Vagina (tissue), 2 donors: Measurements from ENCODE around the gene KIRREL3. TPM values are rescaled to one million over a fixed set of nuclear protein-coding genes. Genes with fewer than 3 reads are reported as not detected.

Experiments
- DNase-seq, 2 donors: peaks; one replicate each; pipeline ENCODE4 v3.0.0-alpha.2; 2017; ENCODE audit errors: extremely low spot score in 2 of 2
- H3K27ac ChIP-seq: fragments of 200-600 bp; sonication (generic); one replicate; pipeline ENCODE4 v1.5.1; 2019
- H3K27me3 ChIP-seq: fragments of 200-600 bp; sonication (generic); one replicate; pipeline ENCODE4 v1.5.1; 2019
- H3K36me3 ChIP-seq, 2 donors: fragments of 200-600 bp; sonication (generic); one replicate each; pipeline ENCODE4 v1.5.1; 2017 to 2019
- H3K4me1 ChIP-seq: fragments of 200-600 bp; sonication (generic); one replicate; pipeline ENCODE4 v1.5.1; 2019
- H3K4me3 ChIP-seq, 2 donors: fragments of 200-600 bp; sonication (generic); 1 replicate in 1 of 2; 2 replicates in 1 of 2; pipeline ENCODE4 v1.5.1; 2016 to 2019
- H3K9me3 ChIP-seq: fragments of 200-600 bp; sonication (generic); one replicate; pipeline ENCODE4 v1.5.1; 2019
- POLR2A ChIP-seq, 2 donors: fragments of 450-650 bp; IDR thresholded peaks; one replicate each; pipeline ENCODE4 v1.6.1; 2017; ENCODE audit warnings: antibody characterized with exemption in 2 of 2, mild to moderate bottlenecking in 2 of 2, moderate library complexity in 2 of 2
- POLR2AphosphoS5 ChIP-seq, 2 donors: sonication (generic); formaldehyde crosslinking; IDR thresholded peaks; one replicate each; pipeline ENCODE4 v1.9.0; 2017; ENCODE audit warnings: antibody characterized with exemption in 2 of 2, mild to moderate bottlenecking in 2 of 2, low read depth in 1 of 2; ENCODE audit not compliant: insufficient read depth in 1 of 2
- intact Hi-C: fragments of 100-400 bp; cut with DNase I; formaldehyde crosslinking; loops from one replicate; pipeline ENCODE4 v1.15.1; 2023
- total RNA-seq: library from RNA; depleted of rRNA; stranded (reverse); fragments of >200 nt; gene quantifications from one replicate; pipeline ENCODE4 v1.2.3, GENCODE V29; 2016
- TF ChIP-seq, protein P1 (sequence below), 3 experiments: fragments of 450-650 bp in 2 of 3; fragments of 200-600 bp in 1 of 3; sonication (generic) in 1 of 3; IDR thresholded peaks; one replicate each; pipeline ENCODE4 v1.5.1; 2017 to 2019; ENCODE audit warnings: antibody characterized with exemption in 3 of 3, mild to moderate bottlenecking in 2 of 3, moderate library complexity in 2 of 3

Gene KIRREL3
- total RNA-seq, 1 donor from 2014 or later: not detected

DNA sequence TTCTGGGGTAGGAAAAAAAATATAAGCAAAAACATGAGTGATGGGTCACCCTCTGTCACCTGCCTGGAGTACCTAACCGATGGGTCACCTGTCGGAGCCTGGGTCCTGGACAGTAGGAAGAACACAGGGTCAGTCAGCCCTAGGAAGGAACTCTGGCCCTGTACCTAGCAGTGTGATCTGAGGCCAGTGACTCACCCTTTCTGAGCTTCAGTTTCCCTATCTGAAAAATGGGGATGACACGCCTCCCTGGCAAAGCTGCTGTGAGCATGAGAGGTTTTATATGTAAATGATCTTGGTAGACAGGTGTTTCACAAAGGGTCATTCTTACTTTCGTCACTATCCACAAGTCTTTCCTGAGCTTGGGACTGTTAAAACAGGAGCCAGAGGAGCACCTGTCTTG, 463.1 kb downstream of the KIRREL3 start:
- no peak for DNase-seq
- intact Hi-C loops: no loop called here
- Histone ChIP-seq H3K27ac (no peak overlapping the region), H3K4me3 (no peak overlapping the region), H3K4me1 (no peaks in the 10 kb centered on the region), H3K27me3 (no peaks in the 10 kb centered on the region), H3K9me3 (no peaks in the 10 kb centered on the region), H3K36me3 (no peaks in the 10 kb centered on the region)
- no peak for TF ChIP-seq POLR2A (IDR thresholded peaks at IDR 0.05)
- TF ChIP-seq, protein P1, sequence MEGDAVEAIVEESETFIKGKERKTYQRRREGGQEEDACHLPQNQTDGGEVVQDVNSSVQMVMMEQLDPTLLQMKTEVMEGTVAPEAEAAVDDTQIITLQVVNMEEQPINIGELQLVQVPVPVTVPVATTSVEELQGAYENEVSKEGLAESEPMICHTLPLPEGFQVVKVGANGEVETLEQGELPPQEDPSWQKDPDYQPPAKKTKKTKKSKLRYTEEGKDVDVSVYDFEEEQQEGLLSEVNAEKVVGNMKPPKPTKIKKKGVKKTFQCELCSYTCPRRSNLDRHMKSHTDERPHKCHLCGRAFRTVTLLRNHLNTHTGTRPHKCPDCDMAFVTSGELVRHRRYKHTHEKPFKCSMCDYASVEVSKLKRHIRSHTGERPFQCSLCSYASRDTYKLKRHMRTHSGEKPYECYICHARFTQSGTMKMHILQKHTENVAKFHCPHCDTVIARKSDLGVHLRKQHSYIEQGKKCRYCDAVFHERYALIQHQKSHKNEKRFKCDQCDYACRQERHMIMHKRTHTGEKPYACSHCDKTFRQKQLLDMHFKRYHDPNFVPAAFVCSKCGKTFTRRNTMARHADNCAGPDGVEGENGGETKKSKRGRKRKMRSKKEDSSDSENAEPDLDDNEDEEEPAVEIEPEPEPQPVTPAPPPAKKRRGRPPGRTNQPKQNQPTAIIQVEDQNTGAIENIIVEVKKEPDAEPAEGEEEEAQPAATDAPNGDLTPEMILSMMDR (IDR thresholded peaks at IDR 0.05): no peak
- no peak for TF ChIP-seq POLR2AphosphoS5 (IDR thresholded peaks at IDR 0.05; ENCODE audit: insufficient read depth in 1 of 2, low read depth in 1 of 2)

DNA sequence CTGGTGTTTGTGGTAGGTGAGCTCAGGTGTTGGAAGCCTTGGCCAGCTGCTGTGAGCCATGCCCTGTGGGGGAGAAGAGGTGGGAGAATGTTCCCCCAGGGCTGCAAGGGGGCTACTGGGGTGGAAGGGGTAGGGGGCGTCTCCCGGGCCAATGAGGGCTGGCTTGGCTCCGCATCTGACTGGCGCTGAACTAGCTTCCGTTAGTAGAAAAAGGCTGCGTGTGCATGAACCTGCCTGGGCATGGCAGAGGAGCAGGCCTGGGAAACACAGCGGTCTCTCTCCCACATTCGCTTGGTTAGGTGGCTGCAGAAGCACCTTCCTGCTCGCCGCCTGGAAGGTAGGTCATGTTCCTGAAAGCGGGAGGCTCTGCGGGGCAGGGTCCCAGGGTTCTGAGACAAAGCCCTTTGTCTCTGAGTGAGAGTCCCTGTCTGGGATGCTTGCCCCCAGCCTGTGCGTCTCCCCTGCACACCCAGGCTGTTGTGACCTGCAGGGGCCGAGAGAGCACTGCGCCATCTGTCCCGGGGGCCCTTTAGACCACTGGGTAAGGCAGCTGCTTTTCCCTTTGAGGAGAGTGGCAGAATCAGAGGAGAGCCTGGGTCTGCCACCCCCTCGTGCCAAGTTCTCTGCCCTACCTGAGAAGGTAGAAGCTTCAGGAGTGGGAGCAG, 466.3 kb downstream of the KIRREL3 start:
- H3K27me3 ChIP-seq: no peaks in the 10 kb centered on the region
- no peaks in the 10 kb centered on the region for H3K4me1 ChIP-seq
- intact Hi-C loops: no loop called here
- H3K4me3 ChIP-seq: no peak overlapping the region
- no peaks in the 10 kb centered on the region for H3K9me3 ChIP-seq
- no peaks in the 10 kb centered on the region for H3K36me3 ChIP-seq
- DNase-seq: no peak
- no peak for TF ChIP-seq POLR2AphosphoS5 (IDR thresholded peaks at IDR 0.05; ENCODE audit: insufficient read depth in 1 of 2, low read depth in 1 of 2)
- no peak for TF ChIP-seq POLR2A (IDR thresholded peaks at IDR 0.05)
- TF ChIP-seq, protein P1 (IDR thresholded peaks at IDR 0.05): no peak
- no peak overlapping the region for H3K27ac ChIP-seq

DNA sequence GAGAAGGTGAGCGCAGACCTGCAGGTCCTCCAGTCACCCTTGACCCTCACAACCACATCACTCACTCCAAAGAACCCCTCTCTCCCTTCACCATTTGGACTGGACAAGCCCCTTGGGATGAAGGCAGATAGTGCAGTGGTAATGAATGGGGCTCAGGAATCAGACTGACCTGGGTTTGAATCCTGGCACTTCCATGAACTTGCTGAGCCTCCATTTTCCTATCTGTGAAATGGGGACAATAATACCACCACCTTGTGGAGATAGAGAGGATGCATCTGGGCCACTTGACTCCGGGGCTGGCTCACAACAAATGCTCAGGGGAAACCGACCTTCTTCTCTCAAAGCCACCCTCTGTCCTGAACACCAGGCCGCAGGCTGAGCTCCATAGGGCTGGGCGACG, 467.0 kb downstream of the KIRREL3 start:
- Histone ChIP-seq H3K36me3 (no peaks in the 10 kb centered on the region), H3K27ac (no peak overlapping the region), H3K27me3 (no peaks in the 10 kb centered on the region), H3K9me3 (no peaks in the 10 kb centered on the region), H3K4me1 (no peaks in the 10 kb centered on the region), H3K4me3 (no peak overlapping the region)
- DNase-seq: no peak
- intact Hi-C loops: no loop called here
- TF ChIP-seq, protein P1 (IDR thresholded peaks at IDR 0.05): no peak
- no peak for TF ChIP-seq POLR2A (IDR thresholded peaks at IDR 0.05)
- TF ChIP-seq POLR2AphosphoS5 (IDR thresholded peaks at IDR 0.05; ENCODE audit: insufficient read depth in 1 of 2, low read depth in 1 of 2): no peak

DNA sequence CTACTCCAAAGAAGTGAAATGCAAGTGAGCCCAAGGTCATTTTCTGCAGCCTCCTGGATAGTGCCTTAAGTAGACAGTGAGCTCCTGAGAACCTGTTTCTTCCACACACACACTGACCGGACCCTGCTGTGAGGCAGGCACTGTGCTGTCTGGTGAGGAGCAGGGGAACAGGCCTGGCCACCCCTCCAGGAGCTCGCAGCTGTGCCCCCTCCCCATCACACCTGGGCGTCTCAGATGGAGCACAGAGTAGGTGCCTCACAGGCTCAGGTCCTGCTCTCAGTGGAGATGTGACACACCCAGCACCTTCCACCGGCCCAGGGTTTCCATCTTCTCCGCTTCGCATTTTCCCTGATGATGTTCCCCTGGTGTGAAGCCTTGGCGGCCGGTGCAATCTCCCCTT, 470.2 kb downstream of the KIRREL3 start:
- Histone ChIP-seq H3K4me3 (no peak overlapping the region), H3K9me3 (no peaks in the 10 kb centered on the region), H3K27me3 (no peaks in the 10 kb centered on the region), H3K27ac (no peak overlapping the region), H3K36me3 (no peaks in the 10 kb centered on the region), H3K4me1 (no peaks in the 10 kb centered on the region)
- TF ChIP-seq POLR2AphosphoS5 (IDR thresholded peaks at IDR 0.05; ENCODE audit: insufficient read depth in 1 of 2, low read depth in 1 of 2) (no peak), POLR2A (IDR thresholded peaks at IDR 0.05) (no peak)
- TF ChIP-seq, protein P1 (IDR thresholded peaks at IDR 0.05): no peak
- no peak for DNase-seq
- intact Hi-C loops: no loop called here

DNA sequence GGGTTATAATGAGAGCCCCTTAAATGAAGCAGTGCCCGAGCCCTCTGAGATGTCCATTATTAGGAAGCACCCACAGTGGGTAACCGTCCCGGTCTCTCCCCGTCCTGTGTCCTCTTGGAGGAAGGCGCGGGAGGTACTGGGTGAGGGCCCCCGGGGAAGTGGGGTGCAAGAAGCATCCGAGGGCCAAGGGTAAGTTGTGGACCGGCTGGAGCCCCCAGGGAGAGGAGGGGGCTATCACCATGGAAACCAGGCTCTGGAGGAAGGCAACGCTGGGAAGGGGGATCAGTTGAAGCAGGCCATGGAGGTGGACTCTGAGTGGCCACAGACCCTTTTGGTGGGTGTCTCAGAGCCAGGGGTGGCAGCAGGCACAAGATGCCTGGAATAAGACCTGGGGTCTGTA, 471.5 kb downstream of the KIRREL3 start:
- TF ChIP-seq, protein P1 (IDR thresholded peaks at IDR 0.05): no peak
- no peak for TF ChIP-seq POLR2AphosphoS5 (IDR thresholded peaks at IDR 0.05; ENCODE audit: insufficient read depth in 1 of 2, low read depth in 1 of 2)
- no peak for TF ChIP-seq POLR2A (IDR thresholded peaks at IDR 0.05)
- Histone ChIP-seq H3K27me3 (no peaks in the 10 kb centered on the region), H3K36me3 (no peaks in the 10 kb centered on the region), H3K9me3 (no peaks in the 10 kb centered on the region), H3K27ac (no peak overlapping the region), H3K4me1 (no peaks in the 10 kb centered on the region), H3K4me3 (no peak overlapping the region)
- intact Hi-C loops: no loop called here
- DNase-seq: no peak
